Neural cell (in vitro differentiated cells): ENCODE measurements around the gene CACNA2D2.

Source experiments
- EP300 ChIP-seq: fragments of 450-650 bp; conservative IDR thresholded peaks from 2 replicates; pipeline ENCODE4 v1.6.1; 2014; ENCODE audit warnings: antibody characterized with exemption, mild to moderate bottlenecking, moderate library complexity; ENCODE audit not compliant: poor library complexity, severe bottlenecking
- EZH2 ChIP-seq: fragments of 200-600, 300-800 bp; shearing (Covaris generic), sonication (generic); IDR thresholded peaks from 2 replicates; pipeline ENCODE4 v1.6.1; 2014; ENCODE audit warnings: antibody characterized with exemption, low read length, borderline replicate concordance, mild to moderate bottlenecking; ENCODE audit not compliant: insufficient read depth, poor library complexity, severe bottlenecking
- MXI1 ChIP-seq: fragments of 450-650 bp; conservative IDR thresholded peaks from 2 replicates; pipeline ENCODE4 v1.6.1; 2014; ENCODE audit warnings: antibody characterized with exemption, mild to moderate bottlenecking; ENCODE audit not compliant: poor library complexity, severe bottlenecking
- POLR2AphosphoS5 ChIP-seq: IDR thresholded peaks from 2 replicates; pipeline ENCODE4 v1.6.1; 2012
- TF ChIP-seq, protein P1 (sequence below): fragments of 450-650 bp; IDR thresholded peaks from 2 replicates; pipeline ENCODE4 v1.5.1; 2014; ENCODE audit warnings: antibody characterized with exemption, mild to moderate bottlenecking, moderate library complexity; ENCODE audit not compliant: poor library complexity, severe bottlenecking

DNA sequence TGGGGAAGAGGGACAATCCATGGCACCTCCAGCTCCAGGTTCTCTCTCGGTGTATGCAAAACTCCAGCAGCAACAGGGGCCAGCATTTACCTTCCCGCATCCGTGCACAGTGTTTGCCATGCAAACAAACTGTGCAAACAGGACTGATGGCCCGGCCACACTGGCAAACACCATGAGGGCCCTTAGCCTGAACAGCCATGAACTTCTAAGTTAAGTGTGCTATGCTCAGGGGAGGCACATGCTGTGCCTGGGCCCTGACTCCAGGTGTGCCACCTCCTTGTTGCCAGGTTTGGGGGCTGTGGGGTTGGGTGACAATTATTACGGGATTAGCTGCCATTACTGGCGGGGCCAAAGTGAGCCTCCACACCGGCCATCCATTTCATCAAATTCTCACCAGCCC lies 57.5 kb downstream of the CACNA2D2 start:
- TF ChIP-seq, protein P1, sequence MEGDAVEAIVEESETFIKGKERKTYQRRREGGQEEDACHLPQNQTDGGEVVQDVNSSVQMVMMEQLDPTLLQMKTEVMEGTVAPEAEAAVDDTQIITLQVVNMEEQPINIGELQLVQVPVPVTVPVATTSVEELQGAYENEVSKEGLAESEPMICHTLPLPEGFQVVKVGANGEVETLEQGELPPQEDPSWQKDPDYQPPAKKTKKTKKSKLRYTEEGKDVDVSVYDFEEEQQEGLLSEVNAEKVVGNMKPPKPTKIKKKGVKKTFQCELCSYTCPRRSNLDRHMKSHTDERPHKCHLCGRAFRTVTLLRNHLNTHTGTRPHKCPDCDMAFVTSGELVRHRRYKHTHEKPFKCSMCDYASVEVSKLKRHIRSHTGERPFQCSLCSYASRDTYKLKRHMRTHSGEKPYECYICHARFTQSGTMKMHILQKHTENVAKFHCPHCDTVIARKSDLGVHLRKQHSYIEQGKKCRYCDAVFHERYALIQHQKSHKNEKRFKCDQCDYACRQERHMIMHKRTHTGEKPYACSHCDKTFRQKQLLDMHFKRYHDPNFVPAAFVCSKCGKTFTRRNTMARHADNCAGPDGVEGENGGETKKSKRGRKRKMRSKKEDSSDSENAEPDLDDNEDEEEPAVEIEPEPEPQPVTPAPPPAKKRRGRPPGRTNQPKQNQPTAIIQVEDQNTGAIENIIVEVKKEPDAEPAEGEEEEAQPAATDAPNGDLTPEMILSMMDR: no peak
- TF ChIP-seq POLR2AphosphoS5: no peak
- TF ChIP-seq EZH2: no peak
- TF ChIP-seq EP300: no peak
- no peak for TF ChIP-seq MXI1
